T-helper 1 cell treated with Interleukin-12 subunit alpha and Interleukin-12 subunit beta and Interleukin-4 antibody, amounts not matched to agents 30 μg/mL and 1 μg/mL, for 36 hours (primary cell): ENCODE measurements around the gene CCNL2.

Source experiments
- H3K27ac Mint-ChIP-seq: one replicate; pipeline ENCODE4 v1.8.0; 2021; ENCODE audit warnings: mild to moderate bottlenecking, mixed read lengths
- H3K27me3 Mint-ChIP-seq: one replicate; pipeline ENCODE4 v1.8.0; 2021; ENCODE audit warnings: low read depth, mixed read lengths
- H3K36me3 Mint-ChIP-seq: one replicate; pipeline ENCODE4 v1.8.0; 2021; ENCODE audit warnings: low read depth, mixed read lengths
- H3K4me1 Mint-ChIP-seq: one replicate; pipeline ENCODE4 v1.8.0; 2021; ENCODE audit warnings: low read depth, mixed read lengths
- H3K4me3 Mint-ChIP-seq: one replicate; pipeline ENCODE4 v1.8.0; 2021; ENCODE audit warnings: mild to moderate bottlenecking, moderate library complexity, mixed read lengths
- H3K9me3 Mint-ChIP-seq: one replicate; pipeline ENCODE4 v1.8.0; 2021; ENCODE audit warnings: mixed read lengths

Gene CCNL2

GRCh38 chr1:1336931-1337792 is 62.0 kb downstream of the CCNL2 start:
- Mint-ChIP-seq H3K4me1 (no peaks in the 10 kb centered on the region), H3K36me3 (peaks cover 15% of the 10 kb centered on the region), H3K27me3 (no peaks in the 10 kb centered on the region), H3K9me3 (no peaks in the 10 kb centered on the region), H3K27ac (no peak overlapping the region), H3K4me3 (no peak overlapping the region)

GRCh38 chr1:1336446-1336845 is 62.7 kb downstream of the CCNL2 start:
- Mint-ChIP-seq H3K27me3 (no peaks in the 10 kb centered on the region), H3K4me1 (no peaks in the 10 kb centered on the region), H3K36me3 (peaks cover 14% of the 10 kb centered on the region), H3K4me3 (no peak overlapping the region), H3K9me3 (no peaks in the 10 kb centered on the region), H3K27ac (no peak overlapping the region)

GRCh38 chr1:1335792-1336248 is 63.3 kb downstream of the CCNL2 start:
- no peaks in the 10 kb centered on the region for H3K4me1 Mint-ChIP-seq
- no peak overlapping the region for H3K27ac Mint-ChIP-seq
- H3K4me3 Mint-ChIP-seq = no peak overlapping the region
- no peaks in the 10 kb centered on the region for H3K9me3 Mint-ChIP-seq
- no peaks in the 10 kb centered on the region for H3K27me3 Mint-ChIP-seq
- H3K36me3 Mint-ChIP-seq = peaks cover 8% of the 10 kb centered on the region
